OCI-LY1 (cell line): ENCODE data around the gene NDFIP2.

Source experiments
- H2AFZ ChIP-seq: fragments of 200-600 bp; sonication (generic), shearing (Covaris generic); 2 replicates; pipeline ENCODE4 v1.6.0; 2014; ENCODE audit warnings: antibody characterized with exemption, mild to moderate bottlenecking, low read length
- H3F3A ChIP-seq: fragments of 200-600 bp; sonication (generic), shearing (Covaris generic); 2 replicates; pipeline ENCODE4 v1.6.0; 2014; ENCODE audit warnings: mild to moderate bottlenecking, antibody characterized with exemption, low read length, moderate library complexity; ENCODE audit not compliant: insufficient read depth
- H3K27ac ChIP-seq: fragments of 200-600 bp; sonication (generic); 2 replicates; pipeline ENCODE4 v1.5.1; 2014; ENCODE audit warnings: low read length, mixed run types, mild to moderate bottlenecking, low read depth; ENCODE audit not compliant: poor library complexity, severe bottlenecking
- H3K27me3 ChIP-seq: fragments of 200-600 bp; sonication (generic); 2 replicates; pipeline ENCODE4 v1.6.0; 2014; ENCODE audit warnings: antibody characterized with exemption, mild to moderate bottlenecking, low read length, moderate library complexity; ENCODE audit not compliant: insufficient read depth
- H3K36me3 ChIP-seq: fragments of 200-600 bp; sonication (generic); 2 replicates; pipeline ENCODE4 v1.6.1; 2014; ENCODE audit warnings: mild to moderate bottlenecking, antibody characterized with exemption, low read length, moderate library complexity, mixed read lengths; ENCODE audit not compliant: insufficient read depth
- H3K4me1 ChIP-seq: fragments of 200-600 bp; sonication (generic); 2 replicates; pipeline ENCODE4 v1.5.1; 2014; ENCODE audit warnings: mild to moderate bottlenecking, low read length, moderate library complexity; ENCODE audit not compliant: insufficient read depth, severe bottlenecking
- H3K4me2 ChIP-seq: fragments of 200-600 bp; sonication (generic), shearing (Covaris generic); 2 replicates; pipeline ENCODE4 v1.6.1; 2014; ENCODE audit warnings: low read length
- H3K4me3 ChIP-seq: fragments of 200-600 bp; sonication (generic); 2 replicates; pipeline ENCODE4 v1.5.1; 2014; ENCODE audit warnings: low read length, low read depth, mild to moderate bottlenecking, mixed read lengths; ENCODE audit not compliant: poor library complexity, severe bottlenecking
- H3K79me2 ChIP-seq: fragments of 200-600 bp; shearing (Covaris generic); 2 replicates; pipeline ENCODE4 v1.6.1; 2016; ENCODE audit warnings: mixed run types, low read length, mixed read lengths; ENCODE audit not compliant: insufficient read depth
- H3K9ac ChIP-seq: fragments of 200-600 bp; sonication (generic), shearing (Covaris generic); 2 replicates; pipeline ENCODE4 v1.6.1; 2014; ENCODE audit warnings: mild to moderate bottlenecking, low read length, mixed read lengths
- H3K9me2 ChIP-seq: fragments of 200-600 bp; sonication (generic), shearing (Covaris generic); 2 replicates; pipeline ENCODE4 v1.6.1; 2014; ENCODE audit warnings: low read depth, mild to moderate bottlenecking, low read length, mixed read lengths
- H3K9me3 ChIP-seq: fragments of 200-600 bp; shearing (Covaris generic); 2 replicates; pipeline ENCODE4 v1.6.1; 2014; ENCODE audit warnings: low read length, mixed read lengths
- H4K20me1 ChIP-seq: fragments of 200-600 bp; sonication (generic), shearing (Covaris generic); 2 replicates; pipeline ENCODE4 v1.6.0; 2016; ENCODE audit warnings: mild to moderate bottlenecking, low read length; ENCODE audit not compliant: insufficient read depth
- EZH2 ChIP-seq: fragments of 200-600 bp; sonication (generic), shearing (Covaris generic); IDR thresholded peaks from 2 replicates; pipeline ENCODE4 v1.8.0; 2017; ENCODE audit warnings: borderline replicate concordance, mixed run types, mild to moderate bottlenecking, antibody characterized with exemption, low read length, moderate library complexity, mixed read lengths
- TF ChIP-seq, protein P1 (sequence below): fragments of 200-600 bp; sonication (generic), shearing (Covaris generic); IDR thresholded peaks from 2 replicates; pipeline ENCODE4 v1.5.1; 2017; ENCODE audit warnings: mild to moderate bottlenecking, antibody characterized with exemption, low read length, moderate library complexity, mixed read lengths

Gene NDFIP2

DNA sequence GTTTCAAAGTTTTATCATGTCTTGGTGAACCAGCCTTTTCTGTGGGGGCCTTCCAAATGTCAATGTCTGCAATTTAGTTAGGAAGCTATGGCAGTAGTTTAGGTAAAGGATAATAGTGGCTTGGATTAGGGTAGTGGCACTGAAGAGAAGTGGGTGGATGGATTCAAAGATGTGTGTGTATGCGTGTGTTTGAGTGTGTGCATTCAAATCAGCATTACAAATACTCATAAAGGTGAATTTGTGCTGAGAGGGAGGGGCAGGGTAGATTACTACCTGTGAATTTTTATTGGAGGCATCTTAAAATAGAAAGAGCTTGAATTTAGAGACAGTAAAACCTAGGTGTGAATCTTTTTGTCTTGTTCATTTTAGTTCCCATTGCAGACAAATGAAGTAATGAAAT lies 16.9 kb downstream of the NDFIP2 start:
- H3K4me1 ChIP-seq: peaks cover 17% of the 10 kb centered on the region
- H3K9me2 ChIP-seq: no peaks in the 10 kb centered on the region
- no peak overlapping the region for H3K27ac ChIP-seq
- H3K4me2 ChIP-seq: no peak overlapping the region
- TF ChIP-seq, protein P1, sequence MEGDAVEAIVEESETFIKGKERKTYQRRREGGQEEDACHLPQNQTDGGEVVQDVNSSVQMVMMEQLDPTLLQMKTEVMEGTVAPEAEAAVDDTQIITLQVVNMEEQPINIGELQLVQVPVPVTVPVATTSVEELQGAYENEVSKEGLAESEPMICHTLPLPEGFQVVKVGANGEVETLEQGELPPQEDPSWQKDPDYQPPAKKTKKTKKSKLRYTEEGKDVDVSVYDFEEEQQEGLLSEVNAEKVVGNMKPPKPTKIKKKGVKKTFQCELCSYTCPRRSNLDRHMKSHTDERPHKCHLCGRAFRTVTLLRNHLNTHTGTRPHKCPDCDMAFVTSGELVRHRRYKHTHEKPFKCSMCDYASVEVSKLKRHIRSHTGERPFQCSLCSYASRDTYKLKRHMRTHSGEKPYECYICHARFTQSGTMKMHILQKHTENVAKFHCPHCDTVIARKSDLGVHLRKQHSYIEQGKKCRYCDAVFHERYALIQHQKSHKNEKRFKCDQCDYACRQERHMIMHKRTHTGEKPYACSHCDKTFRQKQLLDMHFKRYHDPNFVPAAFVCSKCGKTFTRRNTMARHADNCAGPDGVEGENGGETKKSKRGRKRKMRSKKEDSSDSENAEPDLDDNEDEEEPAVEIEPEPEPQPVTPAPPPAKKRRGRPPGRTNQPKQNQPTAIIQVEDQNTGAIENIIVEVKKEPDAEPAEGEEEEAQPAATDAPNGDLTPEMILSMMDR: no peak
- no peak for TF ChIP-seq EZH2
- no peak overlapping the region for H3K4me3 ChIP-seq
- H3K9me3 ChIP-seq: no peaks in the 10 kb centered on the region
- H3K27me3 ChIP-seq: no peaks in the 10 kb centered on the region
- no peaks in the 10 kb centered on the region; the same call in 1 of the 2 replicates for H3F3A ChIP-seq
- H2AFZ ChIP-seq: no peak overlapping the region
- H3K79me2 ChIP-seq: peaks cover 75% of the 10 kb centered on the region
- no peak overlapping the region for H3K9ac ChIP-seq
- no peaks in the 10 kb centered on the region for H4K20me1 ChIP-seq
- H3K36me3 ChIP-seq: no peaks in the 10 kb centered on the region

DNA sequence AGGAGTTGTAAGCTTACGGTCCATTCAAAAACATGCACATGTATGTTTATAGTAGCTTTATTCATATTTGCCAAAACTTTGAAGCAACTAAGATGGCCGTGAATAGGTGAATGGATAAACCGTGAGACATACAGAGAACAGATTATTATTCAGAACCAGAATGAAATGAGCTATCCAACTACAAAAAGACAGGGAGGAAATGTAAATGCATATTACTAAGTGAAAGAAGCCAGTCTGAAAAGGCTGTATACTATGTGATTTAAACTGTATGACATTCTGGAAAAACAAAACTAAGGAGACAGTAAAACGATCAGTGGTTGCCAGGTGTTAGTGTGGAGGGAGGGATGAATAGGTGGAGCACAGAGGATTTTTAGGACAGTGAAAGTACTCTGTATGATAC lies 19.9 kb downstream of the NDFIP2 start:
- no peak overlapping the region for H3K4me2 ChIP-seq
- no peak overlapping the region for H3K9ac ChIP-seq
- no peak overlapping the region for H3K4me3 ChIP-seq
- H3K4me1 ChIP-seq: peaks cover 10% of the 10 kb centered on the region
- no peaks in the 10 kb centered on the region for H3K27me3 ChIP-seq
- peaks cover 66% of the 10 kb centered on the region for H3K79me2 ChIP-seq
- no peak overlapping the region for H2AFZ ChIP-seq
- H3K27ac ChIP-seq: no peak overlapping the region
- no peaks in the 10 kb centered on the region for H3K36me3 ChIP-seq
- TF ChIP-seq EZH2: no peak
- TF ChIP-seq, protein P1: no peak
- H4K20me1 ChIP-seq: no peaks in the 10 kb centered on the region
- no peaks in the 10 kb centered on the region for H3K9me2 ChIP-seq
- H3F3A ChIP-seq: no peaks in the 10 kb centered on the region; the same call in 1 of the 2 replicates
- no peaks in the 10 kb centered on the region for H3K9me3 ChIP-seq

DNA sequence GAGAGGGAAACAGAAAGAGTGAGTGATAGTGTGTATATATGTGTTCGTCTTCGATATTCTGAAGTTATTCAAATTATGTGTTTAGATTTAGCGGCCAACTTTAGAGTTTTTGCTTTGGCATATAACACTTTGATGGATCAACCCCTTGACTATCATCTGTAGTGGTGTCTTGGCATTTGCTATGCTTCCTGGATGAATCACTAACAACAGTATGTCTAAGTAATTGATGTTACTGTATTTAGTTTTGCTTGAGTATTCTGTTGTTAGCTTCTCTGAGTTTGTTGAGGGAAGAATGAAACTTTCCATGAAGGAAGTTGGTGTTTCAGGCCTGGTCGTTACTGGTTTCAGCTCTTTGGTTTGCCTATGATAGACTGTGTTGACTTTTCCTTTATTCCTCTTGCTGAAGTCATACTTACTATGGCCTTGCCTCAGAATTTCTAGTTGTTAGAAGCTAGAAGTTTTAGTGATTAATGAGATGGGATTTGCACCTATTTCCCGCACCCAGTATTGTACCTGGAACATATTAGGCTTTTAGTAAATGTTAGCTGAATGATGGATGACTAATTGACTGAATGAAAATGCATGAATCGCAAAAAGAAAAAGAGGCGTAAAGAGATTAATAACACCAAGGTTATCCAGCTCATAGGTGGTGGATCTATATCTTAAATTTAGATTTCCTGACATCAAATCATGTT lies 20.7 kb downstream of the NDFIP2 start:
- Histone ChIP-seq H3K9me3 (no peaks in the 10 kb centered on the region), H2AFZ (no peak overlapping the region), H3K27me3 (no peaks in the 10 kb centered on the region), H3F3A (no peaks in the 10 kb centered on the region; the same call in 1 of the 2 replicates), H3K27ac (no peak overlapping the region), H3K36me3 (no peaks in the 10 kb centered on the region), H4K20me1 (no peaks in the 10 kb centered on the region), H3K4me3 (no peak overlapping the region), H3K9ac (no peak overlapping the region), H3K4me1 (peaks cover 10% of the 10 kb centered on the region), H3K79me2 (peaks cover 58% of the 10 kb centered on the region), H3K4me2 (no peak overlapping the region), H3K9me2 (no peaks in the 10 kb centered on the region)
- TF ChIP-seq, protein P1: no peak
